ENCODE measurements around the gene LOXHD1.

DNA sequence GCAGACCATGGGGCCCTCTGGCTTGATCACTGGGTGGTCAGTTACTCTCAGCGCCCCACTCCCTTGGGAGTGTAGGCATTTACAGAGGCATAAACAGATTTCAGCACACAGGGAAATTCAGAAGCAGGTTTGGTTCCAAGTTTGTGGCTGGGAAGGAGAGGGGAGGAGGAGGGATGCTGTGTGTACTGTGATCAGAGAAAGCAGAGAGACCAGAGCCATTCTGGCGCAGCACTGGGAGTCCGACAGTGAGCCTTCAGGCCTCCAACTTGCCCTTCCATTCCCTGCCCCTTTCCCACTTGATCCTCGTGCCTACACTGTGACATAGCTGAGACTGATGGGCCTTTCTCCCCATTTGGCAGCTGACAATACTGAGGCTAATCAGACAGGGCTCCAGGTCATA lies 47.8 kb upstream of the LOXHD1 start:
- TF ChIP-seq POLR2AphosphoS5 (IDR thresholded peaks at IDR 0.05; ENCODE audit: low read depth, low read length) (no peak), CTCF (IDR thresholded peaks at IDR 0.05) (no peak)

Measured in Panc1 (cell line).